Measurements from ENCODE around the gene SLC24A4. TPM values are rescaled to one million over a fixed set of nuclear protein-coding genes. Genes with fewer than 3 reads are reported as not detected.

The SLC24A4 gene
- total and polyA plus RNA-seq, 2 of the 4 experiments (the other 2 are of a cell fraction): not detected

DNA sequence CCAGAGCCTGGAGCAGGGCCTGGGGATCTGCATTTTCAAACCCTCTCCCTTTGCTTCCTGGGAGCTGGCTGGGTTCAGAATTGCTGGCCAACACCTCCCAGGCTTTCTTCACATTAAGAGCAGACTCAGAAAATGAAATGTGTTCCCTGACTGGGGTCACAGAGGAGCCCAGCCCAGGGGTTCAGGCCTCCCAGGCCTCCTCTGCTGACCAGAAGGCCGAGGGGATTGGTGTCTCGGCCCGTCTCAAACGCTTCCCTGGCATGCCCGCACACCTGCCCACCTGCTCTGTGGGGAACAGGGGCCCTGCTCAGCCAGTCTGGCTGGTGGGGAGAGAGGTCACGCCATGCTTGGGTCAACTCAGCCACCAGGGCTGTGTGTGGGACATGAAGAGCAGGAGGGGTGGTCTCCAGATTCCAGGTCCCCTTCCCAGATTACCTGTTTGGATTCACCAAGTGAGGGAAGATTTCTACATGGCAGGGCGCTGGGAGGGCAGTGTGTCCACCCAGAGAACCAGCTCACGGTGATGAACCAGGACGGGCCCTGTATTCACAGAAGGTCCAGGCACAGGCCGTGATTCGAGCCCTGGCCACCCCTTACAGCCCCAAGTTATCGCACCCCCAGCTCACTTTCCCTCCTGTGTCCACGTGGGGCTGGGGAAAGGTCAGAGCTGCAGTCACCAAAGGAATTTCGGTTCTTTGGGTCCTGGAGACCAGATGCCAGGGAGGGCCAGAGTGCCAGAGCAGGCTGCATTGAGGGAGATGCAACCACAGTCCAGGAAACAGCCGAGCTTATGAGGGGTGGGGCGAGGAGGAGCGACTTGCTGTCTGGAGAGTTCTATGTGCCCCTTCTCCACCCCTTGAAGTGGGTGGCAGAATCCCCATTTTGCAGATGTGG lies 135.4 kb downstream of the SLC24A4 start:
- H2AFZ ChIP-seq (replicated peaks; ENCODE audit: low read length, poor library complexity): peak overlapping the region; percentile 37
- no peak overlapping the region for H3K4ac ChIP-seq (ENCODE audit: low read depth, low read length)
- no peaks in the 10 kb centered on the region for H4K20me1 ChIP-seq (ENCODE audit: insufficient read depth, low read length)
- WGBS, 2 experiments (ENCODE audit: extremely low coverage in 2 of 2, insufficient read length in 1 of 2): 83% methylated on average over 2 of the region's 17 CpGs; no CpG with 5 or more reads in 1 of the 2 experiments
- no peak overlapping the region for H3K23ac ChIP-seq (ENCODE audit: low read depth, low read length)
- ChIA-PET CTCF (no interaction called here), POLR2A (ENCODE audit: unreplicated experiment) (no interaction called here)
- H3K56ac ChIP-seq (ENCODE audit: extremely low read depth, insufficient read depth, low read length): no peak overlapping the region
- no peaks in the 10 kb centered on the region for H3K9me3 ChIP-seq (ENCODE audit: control insufficient read depth, insufficient read depth, low read length)
- no peak overlapping the region for H3K4me3 ChIP-seq (ENCODE audit: insufficient read depth, low read depth, low read length)
- no peak for ATAC-seq (ENCODE audit: low read depth)
- no peak overlapping the region for H3K4me2 ChIP-seq (ENCODE audit: low read depth, low read length)
- H4K8ac ChIP-seq (ENCODE audit: low read depth in 2 of 2, low read length in 2 of 2): no peak overlapping the region
- H2BK5ac ChIP-seq (ENCODE audit: low read depth, low read length, poor library complexity, severe bottlenecking): no peak overlapping the region
- H2BK15ac ChIP-seq (ENCODE audit: low read depth, low read length): no peak overlapping the region
- in situ Hi-C loops (cut with MboI; ENCODE audit: low sequenced_read_pairs): loop anchor here (5.0 kb wide), 1 partner anchor 336 kb away; the partner anchor contains the start of genes CPSF2 and NDUFB1
- dilution Hi-C loops (cut with HindIII; ENCODE audit: low sequenced_read_pairs, unreplicated experiment): no loop called here
- DNase-seq: no peak
- TF ChIP-seq NFE2L2 (IDR thresholded peaks at IDR 0.05; ENCODE audit: low read depth, low read length) (no peak), RFX5 (IDR thresholded peaks at IDR 0.05; ENCODE audit: low read depth, low read length) (no peak), MAFK (IDR thresholded peaks at IDR 0.05; ENCODE audit: low read depth, low read length) (no peak), FOS (IDR thresholded peaks at IDR 0.05; ENCODE audit: low read depth, low read length) (no peak), MXI1 (IDR thresholded peaks at IDR 0.05; ENCODE audit: borderline replicate concordance, low read depth, low read length) (no peak), CHD1 (IDR thresholded peaks at IDR 0.05; ENCODE audit: low read depth, low read length) (no peak), SMC3 (IDR thresholded peaks at IDR 0.05; ENCODE audit: low read depth, low read length) (no peak), RCOR1 (IDR thresholded peaks at IDR 0.05; ENCODE audit: insufficient replicate concordance, low read length) (no peak), BHLHE40 (IDR thresholded peaks at IDR 0.05; ENCODE audit: low read depth, low read length) (no peak), MAZ (IDR thresholded peaks at IDR 0.05; ENCODE audit: borderline replicate concordance, low read depth, low read length) (no peak), POLR2A (IDR thresholded peaks at IDR 0.05; ENCODE audit: low read depth, low read length) (no peak), CEBPB (IDR thresholded peaks at IDR 0.05; ENCODE audit: low read depth, low read length) (no peak)
- TF ChIP-seq, protein P1, sequence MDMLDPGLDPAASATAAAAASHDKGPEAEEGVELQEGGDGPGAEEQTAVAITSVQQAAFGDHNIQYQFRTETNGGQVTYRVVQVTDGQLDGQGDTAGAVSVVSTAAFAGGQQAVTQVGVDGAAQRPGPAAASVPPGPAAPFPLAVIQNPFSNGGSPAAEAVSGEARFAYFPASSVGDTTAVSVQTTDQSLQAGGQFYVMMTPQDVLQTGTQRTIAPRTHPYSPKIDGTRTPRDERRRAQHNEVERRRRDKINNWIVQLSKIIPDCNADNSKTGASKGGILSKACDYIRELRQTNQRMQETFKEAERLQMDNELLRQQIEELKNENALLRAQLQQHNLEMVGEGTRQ (IDR thresholded peaks at IDR 0.05; ENCODE audit: low read depth, low read length): no peak
- TF ChIP-seq, protein P2, sequence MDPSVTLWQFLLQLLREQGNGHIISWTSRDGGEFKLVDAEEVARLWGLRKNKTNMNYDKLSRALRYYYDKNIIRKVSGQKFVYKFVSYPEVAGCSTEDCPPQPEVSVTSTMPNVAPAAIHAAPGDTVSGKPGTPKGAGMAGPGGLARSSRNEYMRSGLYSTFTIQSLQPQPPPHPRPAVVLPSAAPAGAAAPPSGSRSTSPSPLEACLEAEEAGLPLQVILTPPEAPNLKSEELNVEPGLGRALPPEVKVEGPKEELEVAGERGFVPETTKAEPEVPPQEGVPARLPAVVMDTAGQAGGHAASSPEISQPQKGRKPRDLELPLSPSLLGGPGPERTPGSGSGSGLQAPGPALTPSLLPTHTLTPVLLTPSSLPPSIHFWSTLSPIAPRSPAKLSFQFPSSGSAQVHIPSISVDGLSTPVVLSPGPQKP (IDR thresholded peaks at IDR 0.05; ENCODE audit: borderline replicate concordance, low read depth, low read length): no peak
- TF ChIP-seq, protein P3, sequence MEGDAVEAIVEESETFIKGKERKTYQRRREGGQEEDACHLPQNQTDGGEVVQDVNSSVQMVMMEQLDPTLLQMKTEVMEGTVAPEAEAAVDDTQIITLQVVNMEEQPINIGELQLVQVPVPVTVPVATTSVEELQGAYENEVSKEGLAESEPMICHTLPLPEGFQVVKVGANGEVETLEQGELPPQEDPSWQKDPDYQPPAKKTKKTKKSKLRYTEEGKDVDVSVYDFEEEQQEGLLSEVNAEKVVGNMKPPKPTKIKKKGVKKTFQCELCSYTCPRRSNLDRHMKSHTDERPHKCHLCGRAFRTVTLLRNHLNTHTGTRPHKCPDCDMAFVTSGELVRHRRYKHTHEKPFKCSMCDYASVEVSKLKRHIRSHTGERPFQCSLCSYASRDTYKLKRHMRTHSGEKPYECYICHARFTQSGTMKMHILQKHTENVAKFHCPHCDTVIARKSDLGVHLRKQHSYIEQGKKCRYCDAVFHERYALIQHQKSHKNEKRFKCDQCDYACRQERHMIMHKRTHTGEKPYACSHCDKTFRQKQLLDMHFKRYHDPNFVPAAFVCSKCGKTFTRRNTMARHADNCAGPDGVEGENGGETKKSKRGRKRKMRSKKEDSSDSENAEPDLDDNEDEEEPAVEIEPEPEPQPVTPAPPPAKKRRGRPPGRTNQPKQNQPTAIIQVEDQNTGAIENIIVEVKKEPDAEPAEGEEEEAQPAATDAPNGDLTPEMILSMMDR (conservative IDR thresholded peaks at IDR 0.05; ENCODE audit: low read depth, low read length): no peak
- H3K14ac ChIP-seq (replicated peaks; ENCODE audit: low read depth, low read length): no peak overlapping the region
- no peak overlapping the region for H3K9ac ChIP-seq (ENCODE audit: low read depth, low read length)
- H2AK5ac ChIP-seq (ENCODE audit: low read depth, low read length): peak overlapping the region; percentile 15; the same call in 1 of the 2 replicates
- no peaks in the 10 kb centered on the region for H3K79me1 ChIP-seq (ENCODE audit: low read depth in 1 of 2, low read length in 2 of 2)
- H2AK9ac ChIP-seq (replicated peaks; ENCODE audit: low read depth, low read length, poor library complexity): peak overlapping the region; percentile 37
- H3K27me3 ChIP-seq (ENCODE audit: control insufficient read depth, insufficient read depth, low read length): no peaks in the 10 kb centered on the region
- no peak overlapping the region for H4K91ac ChIP-seq (ENCODE audit: insufficient read depth, low read depth, low read length)
- peaks cover 13% of the 10 kb centered on the region for H3K9me1 ChIP-seq (ENCODE audit: insufficient read depth, low read length)
- H4K5ac ChIP-seq (ENCODE audit: low read depth, low read length): no peak overlapping the region
- no peak overlapping the region for H3K18ac ChIP-seq (ENCODE audit: low read depth, low read length)
- H3K27ac ChIP-seq (ENCODE audit: insufficient read depth, low read length): no peak overlapping the region
- H3K4me1 ChIP-seq (ENCODE audit: control insufficient read depth, insufficient read depth, low read length): peaks cover 6% of the 10 kb centered on the region
- intact Hi-C loops (cut with micrococcal nuclease): no loop called here
- no peaks in the 10 kb centered on the region for H3K36me3 ChIP-seq (ENCODE audit: control insufficient read depth, insufficient read depth, low read length)
- H2BK20ac ChIP-seq (ENCODE audit: low read depth, low read length): no peak overlapping the region
- no TSS peak for BruUV-seq (replicated peaks)
- H2BK120ac ChIP-seq (ENCODE audit: low read depth, low read length): no peak overlapping the region

All from IMR-90 (cell line).